Adipose tissue (tissue), 3 donors: Measurements from ENCODE around the gene PRKCE. TPM values are rescaled to one million over a fixed set of nuclear protein-coding genes. Genes with fewer than 3 reads are reported as not detected.

ENCODE experiments used
- H3K27ac ChIP-seq: one replicate; pipeline ENCODE4 v1.5.1; 2013; ENCODE audit warnings: low read depth, low read length
- WGBS, 3 donors: extraction: QIAGEN DNeasy Blood & Tissue Kit; methylation state at CpG; one replicate each; pipeline ENCODE4 v1.1.7; 2013; 5-methylcytosine and 5-hydroxymethylcytosine counted together
- polyA plus RNA-seq, 3 donors: library from polyadenylated mRNA; stranded (reverse); fragments of 200-250 nt; gene quantifications; one replicate each; pipeline ENCODE4 v1.2.3, GENCODE V29; 2013
- donor health status: healthy with polysubstance abuse.
- donor health status: Bipolar disorder and iron deficiency.
- donor health status: healthy.

PRKCE gene
- polyA plus RNA-seq, 3 donors = 2.8 to 4.6 (median 3.5) TPM

DNA sequence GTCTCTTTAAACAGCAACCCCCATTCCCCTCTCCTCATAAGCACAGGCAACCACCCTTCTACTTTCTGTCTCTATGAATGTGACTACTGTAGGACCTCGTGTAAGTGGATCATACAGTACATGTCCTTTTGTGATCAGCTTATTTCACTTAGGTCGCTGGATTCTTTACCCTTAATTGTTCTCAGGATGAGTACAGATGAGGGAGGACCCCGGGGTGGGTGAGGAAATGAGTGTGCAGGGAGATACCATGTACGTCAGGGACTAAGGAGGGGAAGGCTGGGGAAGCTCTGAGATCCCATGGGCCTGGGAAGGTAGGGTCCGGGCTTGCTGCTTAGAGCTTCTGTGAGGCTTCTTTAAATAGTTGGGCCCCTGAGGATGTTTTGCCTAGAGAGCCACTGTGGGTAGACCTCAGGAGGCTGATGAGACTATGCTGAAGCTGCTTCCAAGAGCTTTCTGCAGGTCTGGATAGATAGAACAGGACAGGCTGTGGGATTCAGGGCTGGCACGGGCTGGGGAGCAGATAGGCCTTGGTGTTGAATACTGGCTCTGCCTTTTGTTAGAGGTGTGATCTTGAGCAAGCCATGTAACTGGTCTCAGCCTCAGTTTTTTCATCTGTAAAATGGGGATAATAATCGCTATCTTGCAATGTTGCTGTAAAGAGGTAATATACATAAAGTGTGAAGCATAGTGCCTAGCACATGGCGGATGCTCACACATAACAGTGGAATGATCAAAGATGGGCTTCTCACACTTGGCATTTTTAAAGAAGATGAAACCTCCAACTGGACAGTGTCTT, 155.3 kb downstream of the PRKCE start:
- whole genome bisulfite sequencing, 3 donors = 87 to 90% (median 89%) methylated on average over 8 of the region's 8 CpGs
- no peak overlapping the region for H3K27ac ChIP-seq

GRCh38 chr2:45808294-45808800, 156.9 kb downstream of the PRKCE start:
- H3K27ac ChIP-seq = no peak overlapping the region
- 57 to 76% (median 75%) methylated on average over 4 of the region's 4 CpGs for WGBS, 3 donors

GRCh38 chr2:45809205-45809604, 157.7 kb downstream of the PRKCE start:
- 36 to 75% (median 67%) methylated on average over 4 of the region's 4 CpGs for WGBS, 3 donors
- no peak overlapping the region for H3K27ac ChIP-seq

DNA sequence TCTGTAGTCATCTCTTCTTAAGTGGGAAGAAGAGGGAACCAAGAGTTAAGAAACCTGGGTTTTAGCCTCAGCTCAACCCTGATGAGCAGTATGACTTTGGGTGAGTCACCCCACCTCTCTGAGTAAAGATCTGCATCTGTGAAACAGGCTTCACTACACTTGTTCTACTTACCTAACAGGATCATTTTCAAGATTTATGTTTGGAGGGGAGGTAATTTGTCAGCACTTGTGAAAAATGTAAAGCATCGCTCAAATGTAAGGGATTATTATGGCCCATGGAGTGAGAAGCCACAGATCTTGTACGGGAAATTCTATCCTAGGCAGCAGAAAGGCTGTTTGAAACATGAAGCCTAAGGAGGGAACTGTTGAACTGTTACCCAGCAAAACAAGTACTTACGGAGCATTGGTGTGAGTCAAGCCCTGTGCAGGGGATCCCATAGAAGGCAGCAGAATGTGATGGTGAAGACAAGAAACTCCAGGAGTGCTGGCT, 160.6 kb downstream of the PRKCE start:
- H3K27ac ChIP-seq = no peak overlapping the region
- 90 to 93% (median 91%) methylated on average over 3 of the region's 3 CpGs for WGBS, 3 donors

GRCh38 chr2:45813003-45813941, 161.8 kb downstream of the PRKCE start:
- WGBS, 3 donors = 49 to 68% (median 55%) methylated on average over 13 of the region's 13 CpGs
- no peak overlapping the region for H3K27ac ChIP-seq

DNA sequence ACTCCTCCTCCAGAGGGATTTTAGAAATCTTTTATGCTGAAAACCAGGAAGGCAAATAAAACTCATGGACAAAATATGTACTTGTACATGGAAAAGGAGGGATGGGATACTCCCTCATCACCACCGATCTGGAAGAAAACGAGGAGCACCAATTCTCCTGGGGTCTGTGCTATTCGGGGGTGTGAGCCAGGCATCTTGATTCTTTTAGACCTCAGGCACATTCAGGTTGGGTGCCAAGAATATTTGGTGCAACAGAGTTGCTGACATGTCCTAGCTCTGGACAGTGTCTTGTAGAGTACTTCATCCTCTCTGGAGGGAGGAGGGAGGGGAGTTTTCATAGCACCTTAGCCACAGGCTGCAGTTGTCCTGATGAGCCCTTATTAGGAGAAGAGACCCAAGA, 163.0 kb downstream of the PRKCE start:
- 62 to 79% (median 67%) methylated on average over 3 of the region's 3 CpGs for WGBS, 3 donors
- no peak overlapping the region for H3K27ac ChIP-seq

DNA sequence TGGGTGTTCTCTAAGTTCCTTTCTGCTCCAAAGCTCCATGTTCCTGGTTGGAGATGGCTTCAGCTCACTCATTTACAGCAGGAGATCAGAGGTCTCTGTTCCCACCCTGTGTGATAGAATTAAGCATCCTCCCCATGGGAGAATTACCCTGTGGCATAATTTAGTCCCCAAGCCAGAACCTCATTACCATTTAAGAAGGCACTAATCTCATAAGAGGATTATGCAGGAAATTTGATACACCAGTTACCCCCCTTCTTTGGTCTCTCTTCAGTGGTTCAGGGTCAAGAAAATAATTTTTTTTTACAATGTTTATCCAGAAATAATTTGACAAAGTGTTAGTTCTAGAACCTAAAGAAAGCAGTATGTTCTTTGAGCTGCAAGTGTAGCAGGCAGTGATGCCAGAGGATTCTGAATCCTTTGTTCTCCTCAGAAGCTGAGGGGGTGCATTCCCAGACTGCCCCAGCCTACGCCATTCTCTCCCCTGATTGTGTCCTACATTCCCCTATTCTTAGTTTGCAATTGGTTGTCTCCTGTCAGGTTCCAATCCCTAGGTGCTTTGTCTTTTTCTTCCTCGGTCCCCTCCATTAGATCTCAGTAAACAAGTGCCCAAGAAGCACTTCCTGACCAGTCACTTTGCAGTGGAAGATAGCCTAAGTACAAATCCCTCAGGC, 163.6 kb downstream of the PRKCE start:
- H3K27ac ChIP-seq = no peak overlapping the region
- WGBS, 3 donors = 88 to 92% (median 91%) methylated on average over 2 of the region's 2 CpGs

DNA sequence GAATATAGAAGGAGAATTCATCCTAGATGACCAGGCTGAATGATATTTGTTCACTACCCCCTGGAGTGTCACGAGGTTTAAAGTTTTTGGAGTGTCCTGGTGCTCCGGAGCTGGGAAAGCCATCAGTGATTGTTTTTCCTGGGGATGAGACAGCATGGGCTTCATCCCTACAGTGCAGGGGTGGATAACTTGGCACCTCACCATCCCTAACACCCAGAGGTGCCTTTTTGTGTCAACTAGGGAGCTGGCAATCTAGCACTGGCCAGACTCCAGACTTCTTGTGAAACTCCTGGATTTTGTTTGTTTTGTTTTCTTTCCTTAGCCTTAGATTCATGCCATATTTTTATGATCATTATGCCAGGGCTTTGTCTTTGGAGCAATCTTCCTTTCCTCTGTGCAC, 164.8 kb downstream of the PRKCE start:
- WGBS, 3 donors = 68 to 80% (median 70%) methylated on average over 2 of the region's 2 CpGs
- H3K27ac ChIP-seq = no peak overlapping the region

DNA sequence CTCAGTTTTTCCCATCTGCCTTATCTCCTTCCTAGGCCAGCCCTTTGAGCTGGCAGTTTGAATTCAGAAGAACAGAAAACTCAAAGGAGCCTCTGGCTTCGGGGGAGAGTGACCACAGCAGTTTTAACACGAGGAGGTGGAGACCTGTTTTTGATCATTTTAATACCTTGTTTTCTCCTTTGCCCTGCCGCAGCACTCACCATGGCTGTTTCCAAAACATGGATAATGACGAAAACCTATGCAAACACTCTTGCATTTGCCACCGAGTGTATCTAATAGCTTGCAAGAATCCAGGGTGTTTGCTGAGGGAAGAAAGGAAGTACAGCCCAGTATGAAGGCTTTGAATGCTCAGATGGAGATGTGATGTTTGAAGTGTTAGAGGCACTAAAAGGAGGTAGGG, 167.1 kb downstream of the PRKCE start:
- no peak overlapping the region for H3K27ac ChIP-seq
- WGBS, 3 donors = 70 to 82% (median 71%) methylated on average over 5 of the region's 5 CpGs

- 92 to 94% (median 93%) methylated on average over 7 of the region's 7 CpGs for WGBS, 3 donors
- no peak overlapping the region for H3K27ac ChIP-seq
These were observed 168.6 kb downstream of the PRKCE start for GRCh38 chr2:45820048-45820447.

DNA sequence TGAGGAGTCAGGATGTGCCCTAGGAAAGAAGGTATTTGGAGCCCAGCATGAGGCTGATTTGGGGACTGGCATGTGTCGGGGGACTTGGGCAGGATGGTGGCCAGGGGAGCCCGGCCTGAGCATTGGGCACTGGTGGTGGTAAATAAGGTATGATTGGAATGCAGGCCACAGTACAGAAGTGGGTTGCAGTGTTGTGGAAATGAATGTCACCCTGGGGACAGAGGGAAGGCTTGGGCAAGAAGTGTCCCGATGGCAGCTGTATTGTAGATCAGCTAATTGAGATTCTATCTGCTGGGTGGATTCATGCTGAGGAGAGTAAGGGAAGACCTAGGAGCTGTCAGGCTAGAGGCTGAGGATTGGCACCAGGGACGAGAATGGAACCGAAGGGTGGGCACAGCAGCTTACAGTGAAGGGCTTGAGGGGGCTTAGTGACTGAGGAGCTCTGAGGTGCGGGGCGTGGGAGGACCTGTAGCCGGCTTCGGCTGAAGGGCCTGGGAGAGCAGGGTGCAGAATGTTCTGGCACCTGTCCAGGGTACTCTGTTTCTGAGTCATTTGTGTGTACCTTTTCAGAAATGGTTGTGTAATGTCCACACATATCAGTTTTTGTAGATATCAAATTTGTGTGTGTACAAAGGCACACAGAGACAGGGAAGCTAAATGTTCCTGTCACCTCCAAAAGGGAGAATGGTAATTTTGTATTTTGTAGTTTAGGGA, 170.2 kb downstream of the PRKCE start:
- no peak overlapping the region for H3K27ac ChIP-seq
- WGBS, 3 donors = 36 to 81% (median 72%) methylated on average over 9 of the region's 9 CpGs

DNA sequence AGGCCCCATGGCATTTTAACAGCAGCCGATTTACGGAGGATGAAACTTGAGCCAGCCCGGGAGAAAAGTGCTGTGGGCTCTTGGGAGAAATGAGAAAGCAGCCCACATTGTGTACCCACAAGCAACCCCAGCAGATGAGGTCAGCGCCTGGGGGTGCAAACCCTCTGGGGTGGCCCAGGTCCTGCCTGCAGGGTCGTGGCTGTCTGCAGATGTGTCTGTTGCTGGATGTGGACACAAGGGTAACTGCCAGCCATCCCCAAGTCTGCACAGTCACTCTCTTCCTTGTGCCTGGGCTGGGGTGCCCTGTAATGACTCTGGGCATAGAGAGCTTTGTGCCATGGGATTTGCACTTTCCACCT, 170.8 kb downstream of the PRKCE start:
- 27 to 72% (median 72%) methylated on average over 5 of the region's 5 CpGs for WGBS, 3 donors
- no peak overlapping the region for H3K27ac ChIP-seq

DNA sequence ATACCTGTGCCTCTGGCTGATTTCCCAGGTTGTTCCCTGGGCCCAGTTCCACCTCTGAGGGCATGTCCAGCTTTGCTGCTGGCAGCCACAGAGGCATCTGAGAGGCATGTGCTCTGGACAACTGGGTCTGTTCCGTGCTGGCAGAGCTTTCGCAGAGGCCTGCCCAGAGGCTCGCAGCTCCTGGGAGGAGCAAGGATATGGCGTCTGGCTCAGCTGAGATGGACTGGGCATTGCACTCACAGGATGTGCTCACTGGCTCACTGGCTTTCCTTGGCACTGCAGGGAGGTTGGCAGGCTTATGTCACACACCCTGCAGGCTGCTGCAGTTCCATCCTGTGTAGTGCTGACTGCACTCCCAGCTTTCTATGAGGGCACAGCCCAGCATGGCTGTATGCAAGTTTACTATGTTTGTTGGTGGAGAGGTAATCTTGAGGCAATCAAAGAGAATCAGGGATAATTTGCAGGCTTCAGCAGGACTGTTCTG, 172.3 kb downstream of the PRKCE start:
- WGBS, 3 donors = 13 to 71% (median 61%) methylated on average over 4 of the region's 4 CpGs
- no peak overlapping the region for H3K27ac ChIP-seq

- 82 to 88% (median 83%) methylated on average over 6 of the region's 6 CpGs for WGBS, 3 donors
- no peak overlapping the region for H3K27ac ChIP-seq
These were observed 173.7 kb downstream of the PRKCE start for GRCh38 chr2:45825001-45825651.

GRCh38 chr2:45826460-45826859, 175.0 kb downstream of the PRKCE start:
- H3K27ac ChIP-seq = no peak overlapping the region

DNA sequence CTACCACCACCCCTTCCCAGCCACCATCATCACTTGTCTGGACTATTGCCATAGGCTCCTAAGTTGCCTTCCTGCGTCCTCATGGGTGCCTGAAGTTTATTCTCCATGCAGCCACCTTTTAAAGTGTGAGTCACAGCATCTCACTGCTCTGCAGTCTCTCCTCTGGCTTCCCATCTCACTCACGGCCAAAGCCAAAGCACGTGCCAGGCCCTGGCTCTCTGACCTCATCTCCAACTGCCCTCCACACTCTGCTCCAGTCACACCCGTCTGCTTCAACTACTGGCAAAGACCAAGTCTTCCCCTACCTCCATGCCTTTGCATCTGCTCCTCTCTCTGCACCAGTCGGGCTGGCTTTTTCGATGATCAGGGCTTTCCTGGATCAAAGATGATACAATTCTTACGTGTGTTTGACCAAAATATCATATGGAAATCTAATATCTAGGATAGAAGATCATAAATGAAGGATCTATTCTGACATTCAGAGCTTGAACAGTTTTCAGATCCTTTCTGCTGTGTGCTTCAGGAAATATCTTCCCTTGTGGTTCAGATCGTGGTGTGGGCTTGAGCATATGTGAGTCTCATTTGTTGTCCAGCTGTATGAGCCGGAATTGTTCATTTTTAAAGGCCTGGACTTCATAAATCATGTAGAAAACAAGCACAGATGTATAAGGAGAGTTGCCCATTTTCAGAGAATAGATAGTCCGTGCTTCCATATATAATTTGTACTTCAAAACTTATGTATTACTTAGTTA, 175.6 kb downstream of the PRKCE start:
- 62 to 91% (median 74%) methylated on average over 10 of the region's 10 CpGs for WGBS, 3 donors
- no peak overlapping the region for H3K27ac ChIP-seq

More at GRCh38 chr2:45826460-45826859, 175.0 kb downstream of the PRKCE start:
- whole genome bisulfite sequencing, 3 donors = 86 to 97% (median 88%) methylated on average over 6 of the region's 6 CpGs

- H3K27ac ChIP-seq = no peak overlapping the region
These were observed 178.8 kb downstream of the PRKCE start for GRCh38 chr2:45830322-45830721.
